NCI-H1436 (cell line): ENCODE measurements around the gene SLC39A9.
"Not testable (repeated sequence)": the region's sequence is repeated elsewhere in the genome, so short reads cannot be mapped to it uniquely, and the experiment has no call there.

Source experiments
- DNase-seq: peaks from one replicate; lab custom pipeline; 2025; lab: John Stamatoyannopoulos, UW

The SLC39A9 gene

DNA sequence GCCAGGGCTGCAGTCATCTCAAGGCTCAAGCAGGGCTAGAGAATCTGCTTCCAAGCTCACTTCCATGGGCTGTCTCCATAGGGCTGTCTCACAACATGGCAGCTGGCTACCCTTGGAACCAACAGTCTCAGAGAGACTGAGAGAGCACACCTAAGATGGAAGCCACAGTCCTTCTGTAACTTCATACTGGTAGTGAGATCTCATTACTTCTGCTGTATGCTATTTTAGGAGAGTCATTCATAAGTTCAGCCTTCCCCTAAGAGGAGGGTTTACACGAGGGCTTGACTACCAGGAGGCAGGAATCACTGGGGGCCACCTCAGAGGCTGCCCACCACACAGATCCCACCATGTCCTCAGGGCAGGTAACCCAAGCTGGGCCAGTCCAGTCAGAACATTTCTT, 30.1 kb upstream of the SLC39A9 start:
- DNase-seq: no peak

- no peak for DNase-seq
Measured at GRCh38 chr14:69370061-69370460, 28.4 kb upstream of the SLC39A9 start.

- no peak for DNase-seq
Measured at GRCh38 chr14:69372146-69372545, 26.3 kb upstream of the SLC39A9 start.

DNA sequence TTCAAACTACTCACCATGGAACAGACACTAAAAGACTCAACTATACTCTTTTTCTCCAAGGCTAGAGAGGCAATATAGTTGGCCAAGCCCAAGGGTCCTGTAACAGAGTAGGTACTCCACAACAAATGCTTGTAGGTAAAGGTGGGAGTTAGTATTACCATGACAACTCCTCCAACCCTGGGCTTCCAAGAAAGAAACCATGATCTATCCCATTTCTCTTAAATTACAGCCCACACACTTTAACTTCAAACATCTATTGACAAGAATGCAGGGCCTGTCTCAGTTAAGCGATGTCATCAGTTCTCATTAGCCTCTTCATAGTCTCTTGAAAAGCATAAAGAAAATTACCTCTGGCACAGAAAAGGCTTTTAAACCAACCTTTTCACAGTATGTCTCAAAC, 25.4 kb upstream of the SLC39A9 start:
- peak; percentile 75 for DNase-seq

DNA sequence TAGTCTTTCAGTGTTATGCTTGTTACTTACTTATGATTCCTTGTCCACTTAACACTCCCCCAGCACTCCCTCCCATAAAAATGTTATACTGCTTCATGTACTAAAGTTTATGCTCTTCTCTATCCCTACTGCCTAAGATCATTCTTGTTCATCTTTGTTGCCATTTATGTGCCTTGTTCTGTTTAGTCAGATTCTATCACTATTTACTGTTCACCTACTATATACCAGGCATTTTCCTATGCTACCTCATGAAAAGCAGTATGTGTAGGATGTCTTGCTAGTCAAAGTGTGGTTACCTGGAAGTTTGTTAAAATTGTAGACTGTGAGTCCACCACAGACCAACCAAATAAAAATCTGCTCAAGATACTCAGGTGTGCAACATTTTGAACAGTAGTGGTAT, 24.3 kb upstream of the SLC39A9 start:
- no peak for DNase-seq

- DNase-seq: no peak
Measured at GRCh38 chr14:69375182-69375581, 23.3 kb upstream of the SLC39A9 start.

DNA sequence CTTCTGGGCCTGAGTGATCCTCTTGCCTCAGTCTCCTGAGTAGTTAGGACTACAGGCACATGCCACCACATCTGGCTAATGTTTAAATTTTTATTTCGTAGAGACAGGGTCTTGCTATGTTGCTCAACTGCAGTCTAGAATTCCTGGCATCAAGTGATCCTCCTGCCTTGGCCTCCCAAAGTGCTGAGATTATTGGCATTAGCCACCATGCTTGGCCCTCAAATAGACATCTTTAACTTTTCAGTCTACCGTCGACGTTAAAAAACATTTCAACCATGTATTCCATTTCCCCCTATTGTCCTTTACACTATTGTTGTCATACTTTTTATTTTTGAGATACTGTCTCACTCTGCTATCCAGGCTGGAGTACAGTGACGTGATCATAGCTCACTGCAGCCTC, 22.8 kb upstream of the SLC39A9 start:
- no peak for DNase-seq

DNA sequence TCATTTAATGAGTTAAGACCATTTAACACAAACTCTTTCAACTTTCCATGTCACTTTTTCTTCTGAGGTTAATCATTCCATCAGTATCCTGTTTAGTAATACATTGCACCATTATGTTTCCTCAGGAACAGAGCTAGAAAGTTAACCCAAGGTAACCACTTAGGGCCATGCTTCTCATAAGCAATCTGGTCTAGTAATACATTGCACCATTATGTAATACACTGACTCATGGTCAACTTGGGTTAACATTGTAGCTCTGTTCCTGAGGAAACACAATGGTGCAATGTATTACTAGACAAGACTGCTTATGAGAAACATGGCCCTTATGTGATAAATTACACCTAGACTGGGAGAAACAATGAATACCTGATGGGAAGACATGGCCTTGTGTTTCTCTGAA, 22.1 kb upstream of the SLC39A9 start:
- no peak for DNase-seq

GRCh38 chr14:69378274-69378673, 20.2 kb upstream of the SLC39A9 start:
- no peak for DNase-seq

DNA sequence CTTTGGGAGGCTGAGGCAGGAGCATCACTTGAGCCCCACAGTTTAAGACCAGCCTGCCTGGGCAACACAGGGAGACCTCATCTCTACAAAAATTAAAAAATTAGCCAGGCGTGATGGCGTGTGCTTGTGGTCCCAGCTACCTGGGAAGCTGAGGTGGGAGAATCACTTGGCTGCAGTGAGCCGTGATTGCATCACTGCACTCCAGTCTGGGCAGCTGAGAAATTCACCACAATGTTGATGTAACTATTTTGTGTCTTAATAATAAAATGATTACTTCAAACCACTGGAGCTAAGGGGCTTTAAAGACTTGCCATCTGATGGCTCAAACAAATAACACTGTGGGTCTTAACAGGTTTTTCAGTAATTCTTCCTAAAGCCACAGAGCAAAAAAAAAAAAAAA, 11.2 kb upstream of the SLC39A9 start:
- DNase-seq: no peak

DNA sequence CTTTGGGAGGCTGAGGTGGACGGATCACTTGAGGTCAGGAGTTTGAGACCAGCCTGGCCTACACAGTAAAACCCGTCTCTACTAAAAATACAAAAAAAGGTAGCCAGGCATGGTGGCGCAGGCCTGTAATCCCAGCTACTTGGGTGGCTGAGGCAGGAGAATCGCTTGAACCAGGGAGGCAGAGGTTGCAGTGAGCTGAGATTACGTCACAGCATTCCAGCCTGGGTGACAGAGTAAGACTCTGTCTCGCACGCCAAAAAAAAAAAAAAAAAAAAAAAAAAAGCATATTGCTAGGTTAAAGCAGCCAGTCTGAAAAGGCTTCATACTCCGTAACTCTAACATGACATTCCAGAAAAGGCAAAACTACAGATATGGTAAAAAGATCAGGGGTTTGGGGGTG, 7.1 kb upstream of the SLC39A9 start:
- DNase-seq: not testable (repeated sequence)

GRCh38 chr14:69392481-69392880, 6.0 kb upstream of the SLC39A9 start:
- no peak for DNase-seq

DNA sequence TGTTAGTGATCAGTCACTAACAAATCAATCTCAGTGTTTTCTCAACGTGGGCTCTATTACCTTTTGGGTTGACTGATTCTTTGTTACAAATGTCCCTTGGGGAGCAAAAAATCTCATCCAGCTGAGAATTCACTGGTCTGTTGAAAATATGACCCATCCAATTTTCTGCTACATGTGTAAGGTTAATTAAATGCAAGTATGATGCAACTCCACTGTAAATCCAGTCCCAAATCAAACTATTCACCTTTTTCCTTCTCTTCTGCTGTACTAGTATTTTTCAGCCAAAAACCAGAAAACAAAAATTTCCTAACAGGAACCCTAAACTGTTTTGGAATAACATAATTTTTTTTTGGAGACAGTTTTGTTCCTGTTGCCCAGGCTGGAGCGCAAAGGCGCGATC, 2.6 kb upstream of the SLC39A9 start:
- DNase-seq: no peak

DNA sequence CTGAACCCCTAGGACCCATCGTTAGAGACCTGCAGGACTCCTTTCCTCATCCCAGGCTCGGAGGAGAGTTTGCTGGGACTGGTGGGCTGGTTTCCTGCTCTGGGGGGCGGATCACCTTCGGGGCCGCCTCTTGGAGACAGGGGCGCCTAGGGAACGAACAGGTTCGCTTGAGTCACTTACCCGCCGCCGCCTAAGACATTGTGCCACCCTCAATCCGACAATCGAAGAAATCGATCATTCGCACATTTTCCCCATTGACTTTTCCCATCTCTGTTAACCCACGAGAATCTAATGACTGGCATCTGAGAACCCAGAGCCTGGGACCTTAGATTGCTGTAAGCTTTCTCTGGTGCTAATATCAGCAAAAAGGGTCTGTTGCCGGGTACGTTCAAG, 322 bp downstream of the SLC39A9 start:
- peak; percentile 44 for DNase-seq

- no peak for DNase-seq
Measured at GRCh38 chr14:69399750-69400149, 1.3 kb downstream of the SLC39A9 start.

DNA sequence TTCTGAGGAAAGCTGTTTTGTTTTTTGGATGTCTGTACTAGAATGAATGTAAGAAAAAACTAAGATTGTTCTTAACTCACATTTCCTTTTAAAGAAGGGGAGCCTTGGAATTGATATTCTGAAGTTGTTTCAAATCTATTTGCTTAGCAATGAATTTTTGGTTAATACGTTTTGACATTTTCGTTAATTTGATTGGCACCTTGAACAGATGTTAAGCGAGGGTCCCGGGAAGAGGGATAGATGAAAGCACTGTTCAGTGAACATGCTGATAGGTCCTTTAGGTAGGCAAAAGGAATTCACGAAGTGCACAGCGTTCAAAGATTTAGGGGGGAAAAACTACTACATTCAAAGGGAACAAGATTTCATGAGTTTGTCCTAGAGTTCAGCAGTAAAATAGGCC, 1.7 kb downstream of the SLC39A9 start:
- DNase-seq: no peak

GRCh38 chr14:69401841-69402240, 3.3 kb downstream of the SLC39A9 start:
- DNase-seq: no peak

DNA sequence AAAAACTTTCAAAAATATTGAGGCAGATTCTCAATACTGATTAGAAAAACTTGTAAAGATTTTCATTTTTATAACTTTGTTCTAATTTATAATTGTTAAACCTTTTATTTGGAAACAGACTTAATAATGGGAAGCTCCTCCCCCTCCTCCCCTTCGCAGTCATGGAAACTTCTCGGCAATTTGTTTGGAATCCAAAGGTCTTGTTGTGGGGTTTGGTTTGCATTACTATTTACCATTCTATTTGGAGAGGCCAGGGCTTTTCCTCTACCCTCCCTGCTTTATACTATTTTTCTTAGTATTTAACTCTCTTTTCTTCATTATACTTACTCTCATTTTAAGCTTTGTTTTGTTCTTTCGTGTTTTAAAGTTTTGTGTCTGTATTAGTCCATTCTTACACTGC, 6.0 kb downstream of the SLC39A9 start:
- DNase-seq: no peak

GRCh38 chr14:69404883-69405282, 6.4 kb downstream of the SLC39A9 start:
- DNase-seq: no peak

DNA sequence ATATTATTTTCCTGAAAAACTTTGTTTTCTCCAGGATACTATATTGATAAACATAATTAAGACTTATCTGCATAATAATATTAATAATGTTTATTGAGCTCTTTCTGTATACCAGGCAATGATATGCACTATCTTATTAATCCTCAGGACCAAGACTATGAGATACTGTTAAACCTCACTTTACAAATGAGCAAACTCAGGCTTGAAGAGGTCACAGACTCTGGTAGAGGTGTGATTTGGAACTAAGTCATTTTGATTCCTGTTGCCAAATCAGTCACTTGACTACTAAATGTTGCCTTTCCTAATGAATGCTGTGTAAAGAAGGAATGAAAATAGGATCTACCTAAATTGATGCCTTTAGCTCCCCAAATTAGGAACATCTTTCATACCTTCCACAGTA, 7.3 kb downstream of the SLC39A9 start:
- no peak for DNase-seq

DNA sequence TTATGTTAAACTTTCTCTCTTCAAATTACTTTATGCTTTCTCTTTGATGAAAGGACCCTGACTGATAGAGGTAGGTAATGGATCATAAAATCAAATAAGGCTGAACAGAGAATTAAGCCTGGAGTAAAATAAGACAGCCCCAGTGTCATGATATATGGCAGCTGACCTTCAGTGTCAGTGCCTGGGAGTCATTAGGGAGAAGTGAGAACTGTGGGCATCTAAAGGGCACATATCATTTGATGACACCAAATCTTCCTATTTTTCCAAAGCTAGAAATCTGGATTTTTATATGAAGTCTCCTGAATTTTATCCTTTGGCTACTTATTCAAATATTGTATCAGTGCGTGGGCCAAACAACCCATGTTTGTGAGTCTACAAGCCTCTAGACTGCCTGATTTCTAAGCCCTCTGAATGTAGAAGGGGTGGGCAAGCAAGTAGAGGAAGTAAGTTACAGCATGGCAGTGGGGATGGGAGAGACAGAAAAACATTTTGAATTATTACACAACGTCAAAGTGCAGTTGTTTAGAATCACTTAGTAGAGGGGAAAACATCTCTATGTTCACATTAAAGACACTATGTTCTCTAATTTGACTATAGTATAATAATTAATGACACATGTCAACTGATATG, 10.0 kb downstream of the SLC39A9 start:
- DNase-seq: no peak

DNA sequence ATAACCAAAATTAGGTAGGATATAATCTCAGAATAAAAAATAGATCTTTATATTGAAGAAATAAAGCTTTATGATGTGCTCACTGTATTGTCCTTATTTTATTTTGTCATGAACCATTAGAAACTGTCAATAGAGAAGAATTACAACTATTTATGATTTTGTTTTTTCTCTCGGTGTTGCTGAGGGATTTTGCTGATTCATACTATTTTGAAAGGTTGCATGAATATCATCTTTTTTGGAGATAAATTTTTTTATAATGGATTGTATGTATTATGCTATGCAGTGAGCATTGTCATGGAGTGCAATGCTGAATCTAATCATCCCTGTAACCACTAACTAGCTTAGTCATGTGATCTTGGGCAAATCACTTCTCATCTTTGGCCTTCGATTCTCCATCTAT, 15.0 kb downstream of the SLC39A9 start:
- DNase-seq: no peak

GRCh38 chr14:69416087-69416486, 17.6 kb downstream of the SLC39A9 start:
- DNase-seq: not testable (repeated sequence)

GRCh38 chr14:69423279-69423678, 24.8 kb downstream of the SLC39A9 start:
- no peak for DNase-seq
